GM19397 (cell line): Measurements from ENCODE around the gene ECSCR.
A peak's percentile ranks its signal among the peaks of the same experiment; 100 is the strongest.
"Not testable (repeated sequence)": the region's sequence is repeated elsewhere in the genome, so short reads cannot be mapped to it uniquely, and the experiment has no call there.

Experiments used
- ATAC-seq: cut with Tn5 transposase; IDR thresholded peaks from one replicate; pipeline ENCODE4 v1.9.1; 2021; ENCODE audit warnings: mild to moderate bottlenecking, moderate library complexity; ENCODE audit not compliant: unreplicated experiment

ECSCR gene

DNA sequence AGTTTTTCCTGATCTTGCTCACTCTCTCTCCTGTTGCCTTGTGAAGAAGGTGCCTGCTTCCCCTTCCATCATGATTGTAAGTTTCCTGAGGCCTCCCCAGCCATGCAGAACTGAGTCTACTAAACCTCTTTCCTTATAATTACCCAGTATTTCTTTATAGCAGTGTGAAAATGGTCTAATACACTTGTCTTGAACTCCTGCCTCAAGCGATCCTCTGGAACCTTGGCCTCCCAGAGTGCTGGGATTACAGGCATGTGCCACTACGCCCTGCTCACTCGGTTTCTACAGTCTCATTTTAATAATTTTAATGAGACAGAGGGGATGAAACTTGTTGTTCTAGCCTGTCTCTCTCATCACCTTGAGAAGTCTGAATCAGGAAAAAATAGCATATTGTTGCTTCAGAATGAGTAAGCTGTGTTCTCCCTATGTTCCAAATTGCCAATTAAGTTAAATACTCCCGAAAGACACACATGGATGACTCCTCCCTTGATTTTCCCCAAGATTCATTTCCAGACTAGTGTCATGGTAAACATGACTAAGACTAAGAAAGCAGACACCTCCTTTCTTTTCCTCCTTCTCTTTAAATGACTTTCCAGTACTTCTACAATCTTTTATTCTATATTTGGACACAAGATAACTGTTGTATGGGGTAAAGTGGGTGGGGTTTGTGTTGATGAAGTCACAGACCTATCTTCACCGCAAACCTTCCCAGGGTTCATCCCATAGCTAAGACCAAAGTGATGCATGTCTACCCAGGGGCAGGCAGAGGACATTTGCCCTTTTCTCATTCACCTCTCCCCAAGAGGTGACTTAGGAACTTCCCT, 15.4 kb downstream of the ECSCR start:
- ATAC-seq: no peak

- no peak for ATAC-seq
Observed at GRCh38 chr5:139445325-139446170, 17.0 kb downstream of the ECSCR start.

DNA sequence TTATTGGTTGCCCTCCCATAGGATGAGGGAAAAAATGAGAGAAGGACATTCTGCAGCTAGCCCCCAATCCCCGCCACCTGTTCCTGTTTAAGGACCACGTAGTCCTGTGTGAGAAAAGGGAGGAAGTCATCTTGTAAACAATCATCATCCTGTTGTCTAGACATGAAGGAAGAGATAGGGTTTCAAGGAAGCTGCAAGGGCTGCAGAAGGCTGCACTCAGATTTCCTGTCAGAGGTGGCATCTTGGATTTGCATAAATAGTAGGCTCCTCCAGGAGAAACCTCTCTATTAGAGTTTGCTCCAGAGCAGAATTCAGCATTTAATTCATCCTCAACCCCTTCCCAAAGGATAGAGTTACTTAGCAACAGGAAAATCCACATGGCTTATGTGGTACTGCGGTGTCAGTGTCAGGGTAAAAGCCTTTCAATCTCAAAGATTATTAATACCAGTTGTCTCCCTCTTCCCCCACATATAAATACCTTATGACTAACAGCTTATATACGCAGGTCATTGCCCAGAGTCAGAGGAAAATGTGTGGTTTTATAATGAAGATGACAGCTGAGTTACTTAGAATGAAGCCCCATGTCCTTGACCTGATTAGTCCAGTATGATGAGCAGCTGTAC, 18.6 kb downstream of the ECSCR start:
- ATAC-seq: no peak

- ATAC-seq: not testable (repeated sequence)
Observed at GRCh38 chr5:139440416-139440815, 22.1 kb downstream of the ECSCR start.

DNA sequence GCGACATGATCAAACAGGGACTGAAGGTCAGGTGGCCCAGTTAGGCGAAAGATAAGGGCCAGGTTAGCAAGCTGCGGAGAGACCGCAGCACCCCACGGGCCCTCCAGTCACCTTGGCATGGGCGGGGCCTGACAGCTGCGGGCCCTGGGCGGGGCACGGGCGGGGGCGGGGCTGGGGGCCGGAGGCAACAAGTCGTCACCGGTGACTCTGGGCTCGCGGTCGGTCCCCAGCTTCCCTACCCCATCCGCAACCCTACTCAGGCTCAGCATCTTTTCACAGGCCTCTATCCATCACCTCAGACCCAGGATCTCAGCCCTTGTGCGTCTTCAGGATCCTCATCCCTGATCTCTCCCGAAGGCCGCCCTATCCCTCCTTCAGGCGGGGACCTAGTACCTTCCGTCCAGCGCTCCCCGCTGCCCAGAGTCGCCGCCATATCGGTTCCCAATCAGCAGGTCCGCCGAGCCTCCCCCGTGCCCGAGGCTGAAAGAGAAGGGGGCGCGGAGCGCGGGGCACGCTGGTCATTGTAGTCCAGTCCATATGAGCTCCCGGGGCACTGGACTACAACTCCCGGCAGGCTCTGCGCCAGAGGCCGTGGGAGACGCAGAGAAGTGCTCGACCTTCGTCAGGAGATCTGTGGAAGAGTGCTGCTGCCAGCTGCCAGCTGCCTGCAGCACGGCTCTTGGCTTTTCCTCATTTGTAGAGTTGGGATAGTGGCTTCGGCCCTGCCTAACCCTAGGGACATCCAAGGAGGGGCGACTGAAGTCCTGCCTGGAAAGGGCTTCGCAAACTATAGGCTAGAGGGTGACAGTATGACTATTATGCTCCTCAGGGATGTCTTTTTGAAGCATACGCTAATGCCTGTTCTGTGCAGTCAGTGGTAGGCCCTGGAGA, 23.3 kb downstream of the ECSCR start, which contains the start of gene DNAJC18:
Gene DNAJC18, minus strand, starts transcription at position 513 of the 891 bp plus-strand sequence. Its CDS starts 80 bp downstream, at position 433.
- peak; percentile 91 for ATAC-seq

DNA sequence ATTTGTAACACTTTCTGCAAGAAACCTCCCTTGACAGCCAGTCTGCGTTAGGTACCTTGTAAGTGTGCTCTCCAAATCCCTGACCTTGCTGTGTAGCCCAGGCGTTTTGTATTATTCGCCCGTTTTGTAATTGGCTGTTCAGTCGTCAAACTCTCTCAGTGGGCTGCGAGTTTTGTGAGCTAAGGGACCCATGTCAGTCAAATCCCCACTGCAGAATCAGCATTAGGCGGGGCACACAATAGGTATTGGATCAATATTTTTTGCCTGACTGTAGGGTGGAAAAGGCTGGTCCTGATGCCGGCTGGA, 23.9 kb downstream of the ECSCR start:
- no peak for ATAC-seq

DNA sequence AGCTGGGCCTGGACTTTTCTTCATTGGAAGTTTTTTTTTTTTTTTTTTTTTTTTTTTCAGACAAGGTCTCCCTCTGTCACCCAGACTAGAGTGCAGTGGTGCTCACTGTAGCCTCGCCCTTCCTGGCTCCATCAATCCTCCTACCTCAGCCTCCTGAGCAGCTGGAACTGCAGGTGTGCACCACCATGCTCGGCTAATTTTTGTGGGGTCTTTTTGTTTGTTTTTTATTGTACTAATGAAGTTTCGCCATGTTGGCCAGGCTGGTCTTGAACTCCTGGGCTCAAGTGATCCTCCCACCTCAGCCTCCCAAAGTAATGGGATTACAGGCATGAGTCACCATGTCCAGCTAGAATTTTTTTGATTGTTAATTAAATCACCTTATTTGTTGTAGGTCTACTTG, 26.9 kb downstream of the ECSCR start:
- no peak for ATAC-seq

- no peak for ATAC-seq
Observed at GRCh38 chr5:139431706-139432105, 30.8 kb downstream of the ECSCR start.

DNA sequence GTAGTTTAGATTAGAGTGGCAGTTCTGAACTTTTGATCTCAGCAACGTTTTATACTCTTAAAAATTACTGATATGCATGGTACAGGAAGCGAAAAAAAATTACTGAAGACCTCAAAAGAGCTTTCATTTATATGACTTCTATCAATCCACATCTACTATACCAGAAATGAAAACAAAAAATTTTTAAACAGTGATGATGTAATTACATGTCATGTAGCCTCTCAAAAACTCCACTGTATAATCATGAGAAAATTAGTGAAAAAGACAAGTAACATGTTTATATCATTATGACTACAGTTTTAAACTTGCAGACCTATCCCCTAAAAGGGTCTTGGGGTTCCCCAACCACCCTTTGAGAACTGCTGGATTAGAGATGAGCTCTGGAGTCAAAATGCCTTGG, 32.5 kb downstream of the ECSCR start:
- ATAC-seq: no peak

DNA sequence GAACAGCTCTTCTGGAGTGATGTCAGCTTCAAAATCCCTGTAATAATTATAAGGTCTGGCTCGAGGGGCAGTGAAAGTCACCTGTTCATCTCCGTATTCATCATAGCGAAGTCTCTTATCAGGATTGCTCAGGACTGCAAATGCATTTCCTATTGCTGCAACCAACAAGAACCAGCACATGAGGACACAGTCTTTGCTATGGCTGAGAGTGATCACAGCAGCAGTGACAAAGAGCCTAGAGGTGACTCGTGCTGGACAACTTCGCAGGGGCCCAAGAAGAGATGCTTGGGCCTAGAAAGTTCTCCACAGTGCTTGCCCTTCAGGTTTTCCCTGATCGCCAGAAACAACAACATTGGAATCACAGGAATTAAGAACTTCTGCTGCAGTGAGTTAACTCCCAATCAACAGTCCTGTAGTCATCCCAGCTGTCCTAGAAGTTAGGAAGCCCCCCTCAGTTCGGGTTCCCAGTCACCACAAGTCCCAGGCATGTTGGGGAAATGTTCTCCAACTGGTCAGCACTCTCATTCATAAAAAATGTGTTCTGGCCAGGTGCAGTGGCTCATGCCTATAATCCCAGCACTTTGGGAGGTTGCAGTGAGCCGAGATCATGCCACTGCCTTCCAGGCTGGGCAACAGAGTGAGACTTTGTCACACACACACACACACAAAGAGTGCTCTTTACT, 36.2 kb downstream of the ECSCR start:
- no peak for ATAC-seq

DNA sequence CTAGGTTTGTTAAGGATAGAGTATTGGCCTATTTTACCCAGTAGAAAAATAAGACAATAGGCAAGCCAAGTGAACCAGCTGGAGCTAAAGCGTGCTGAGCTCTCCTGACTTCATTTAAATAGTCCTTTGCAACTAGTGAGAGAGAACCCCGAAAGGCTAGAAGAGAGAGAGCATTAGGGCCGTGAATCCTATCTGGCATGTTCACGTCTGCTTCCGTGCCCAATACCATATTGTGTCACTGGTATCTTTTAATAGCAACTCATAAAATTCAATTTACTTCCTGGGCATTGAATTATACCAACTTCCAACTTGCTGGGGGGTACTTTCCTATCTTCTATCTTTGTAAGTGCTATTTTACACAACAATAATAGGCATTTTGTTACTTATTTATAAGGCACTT, 37.0 kb downstream of the ECSCR start:
- no peak for ATAC-seq

GRCh38 chr5:139422307-139422893, 40.1 kb downstream of the ECSCR start:
- no peak for ATAC-seq

- no peak for ATAC-seq
Observed at GRCh38 chr5:139419226-139420192, 43.0 kb downstream of the ECSCR start.

- ATAC-seq: no peak
Observed at GRCh38 chr5:139418793-139419192, 43.8 kb downstream of the ECSCR start.

DNA sequence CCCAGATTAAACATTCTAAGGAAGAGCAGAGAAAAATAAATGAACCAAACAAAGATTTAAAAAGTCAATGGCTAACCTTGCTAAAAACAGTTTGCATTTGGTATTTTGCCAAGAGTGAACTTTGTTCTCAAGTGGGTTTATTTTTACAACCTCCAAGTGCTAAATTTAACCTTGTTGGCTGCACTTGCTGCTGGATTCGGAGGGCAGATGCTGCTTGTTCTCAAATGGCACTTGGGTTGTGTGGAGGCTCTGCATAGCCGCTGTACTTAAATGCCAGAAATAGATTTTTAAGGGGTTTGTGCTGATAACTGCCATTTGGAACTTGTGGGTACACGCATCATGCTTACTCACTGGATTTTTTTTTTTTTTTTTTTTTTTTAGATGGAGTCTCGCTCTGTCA, 45.3 kb downstream of the ECSCR start:
- no peak for ATAC-seq

DNA sequence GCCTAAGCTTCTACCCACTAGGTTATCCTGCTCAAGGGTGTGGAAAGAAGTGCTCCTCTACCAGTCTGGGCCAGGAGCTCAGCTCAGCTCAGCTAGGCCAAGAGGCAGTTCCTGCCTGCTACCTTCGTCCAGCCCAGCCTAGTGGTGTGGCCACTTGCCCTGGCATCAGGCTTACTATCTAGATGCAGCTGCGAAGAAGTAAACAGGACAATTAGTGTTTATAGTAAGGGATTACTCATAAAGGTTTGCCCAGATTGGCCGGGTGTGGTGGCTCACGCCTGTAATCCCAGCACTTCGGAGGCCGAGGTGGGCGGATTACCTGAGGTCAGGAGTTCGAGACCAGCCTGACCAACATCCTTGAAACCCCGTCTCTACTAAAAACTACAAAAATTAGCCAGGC, 45.9 kb downstream of the ECSCR start:
- no peak for ATAC-seq

- no peak for ATAC-seq
Observed at GRCh38 chr5:139415869-139416268, 46.7 kb downstream of the ECSCR start.

DNA sequence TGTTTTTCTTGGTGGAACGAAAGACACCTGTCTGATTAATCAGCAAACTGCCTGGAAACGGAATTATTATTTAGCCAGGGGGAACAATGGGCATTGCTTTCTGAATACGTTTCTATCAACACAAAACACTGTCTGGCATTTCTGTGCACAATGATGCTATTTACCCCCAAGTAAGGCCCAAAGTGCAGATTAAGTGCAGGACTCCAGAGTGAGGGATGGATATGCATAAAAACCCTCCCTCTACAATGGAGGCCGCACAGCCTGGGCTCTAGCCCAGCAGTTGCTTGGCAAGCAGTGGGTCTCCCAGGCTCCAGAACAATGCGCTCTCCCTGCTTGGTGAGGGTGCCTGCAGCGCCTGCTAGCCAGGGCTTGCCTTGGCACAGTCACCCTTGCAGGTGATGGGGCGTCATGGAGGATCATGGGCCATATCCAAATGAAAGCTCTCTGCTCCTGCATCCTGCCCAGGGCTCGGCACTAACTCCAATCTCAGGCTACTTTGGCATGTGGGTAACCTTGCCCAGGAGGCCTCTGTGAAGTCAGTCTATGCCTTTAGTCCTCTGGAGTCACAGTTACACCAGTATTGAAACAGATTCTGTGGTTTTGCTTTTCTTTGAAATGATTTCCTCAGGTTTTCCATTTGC, 47.2 kb downstream of the ECSCR start:
- ATAC-seq: no peak
